OCI-LY7 (cell line): Measurements from ENCODE around the gene SLC12A3. TPM values are rescaled to one million over a fixed set of nuclear protein-coding genes. Genes with fewer than 3 reads are reported as not detected.

ENCODE experiments used
- BruUV-seq: library from RNA; stranded (reverse); fragments of 400-500 nt; replicated peaks from 2 replicates; lab custom pipeline; 2021; lab: Mats Ljungman, UMichigan
- CTCF ChIA-PET: fragments of 300-600 bp; sonication (Branson Sonifier 250); formaldehyde crosslinking; loops from one replicate; lab custom pipeline; 2022; ENCODE audit warnings: antibody characterized with exemption; ENCODE audit not compliant: unreplicated experiment; lab: Charles Lee
- POLR2A ChIA-PET: fragments of 300-600 bp; sonication (Branson Sonifier 250); formaldehyde crosslinking; loops from one replicate; lab custom pipeline; 2022; ENCODE audit warnings: antibody characterized with exemption; lab: Charles Lee
- DNase-seq: peaks from one replicate; pipeline ENCODE4 v3.0.0-alpha.2; 2015; ENCODE audit warnings: low spot score
- H2AFZ ChIP-seq: fragments of 200-600 bp; sonication (generic), shearing (Covaris generic); 2 replicates; pipeline ENCODE4 v1.6.1; 2014; ENCODE audit warnings: mild to moderate bottlenecking, antibody characterized with exemption, low read length, moderate library complexity
- H3K27ac ChIP-seq: fragments of 200-600 bp; sonication (generic); 2 replicates; pipeline ENCODE4 v1.5.1; 2014; ENCODE audit warnings: mixed run types, low read depth, mild to moderate bottlenecking, moderate library complexity, low read length, inconsistent platforms; ENCODE audit not compliant: poor library complexity, severe bottlenecking
- H3K36me3 ChIP-seq: fragments of 200-600 bp; sonication (generic); 2 replicates; pipeline ENCODE4 v1.6.1; 2014; ENCODE audit warnings: mild to moderate bottlenecking, antibody characterized with exemption, low read length, moderate library complexity, mixed read lengths; ENCODE audit not compliant: insufficient read depth
- H3K4me1 ChIP-seq: fragments of 200-600 bp; sonication (generic); 2 replicates; pipeline ENCODE4 v1.5.1; 2014; ENCODE audit warnings: mild to moderate bottlenecking, low read length; ENCODE audit not compliant: insufficient read depth, poor library complexity, severe bottlenecking
- H3K4me2 ChIP-seq: fragments of 200-600 bp; sonication (generic); 2 replicates; pipeline ENCODE4 v1.6.1; 2014; ENCODE audit warnings: mild to moderate bottlenecking, low read length
- H3K4me3 ChIP-seq: fragments of 200-600 bp; sonication (generic); 2 replicates; pipeline ENCODE4 v1.5.1; 2014; ENCODE audit warnings: mild to moderate bottlenecking, low read depth, low read length; ENCODE audit not compliant: poor library complexity, severe bottlenecking
- H3K79me2 ChIP-seq: fragments of 200-600 bp; sonication (generic); 2 replicates; pipeline ENCODE4 v1.6.1; 2016; ENCODE audit warnings: low read depth, mild to moderate bottlenecking, low read length, moderate library complexity, mixed read lengths; ENCODE audit not compliant: insufficient read depth
- H3K9me2 ChIP-seq: fragments of 200-600 bp; sonication (generic); 2 replicates; pipeline ENCODE4 v1.6.1; 2016; ENCODE audit warnings: mild to moderate bottlenecking, low read length, mixed read lengths; ENCODE audit not compliant: insufficient read depth
- H3K9me3 ChIP-seq: fragments of 200-600 bp; sonication (generic); 2 replicates; pipeline ENCODE4 v1.6.1; 2014; ENCODE audit warnings: mild to moderate bottlenecking, mixed run types, low read length, mixed read lengths
- H4K20me1 ChIP-seq: fragments of 200-600 bp; sonication (generic); 2 replicates; pipeline ENCODE4 v1.6.1; 2014; ENCODE audit warnings: mild to moderate bottlenecking, antibody characterized with exemption, low read length, moderate library complexity, mixed read lengths; ENCODE audit not compliant: insufficient read depth
- EZH2phosphoT487 ChIP-seq: fragments of 200-600 bp; sonication (generic); IDR thresholded peaks from 2 replicates; pipeline ENCODE4 v1.6.1; 2018; ENCODE audit warnings: low read depth, borderline replicate concordance, mild to moderate bottlenecking, mixed run types, antibody characterized with exemption, low read length, moderate library complexity, mixed read lengths
- intact Hi-C: fragments of 100-400 bp; cut with micrococcal nuclease; formaldehyde crosslinking; loops from one replicate; pipeline ENCODE4 v1.10.0; 2022; ENCODE audit not compliant: unreplicated experiment
- total RNA-seq, 2 experiments: library from RNA; depleted of rRNA in 1 of 2; stranded (reverse); fragments of >200 nt in 1 of 2; shearing (Covaris generic) in 1 of 2; gene quantifications; 2 replicates each; pipeline ENCODE4 v1.2.3, GENCODE V29; 2014 to 2022
- TF ChIP-seq, protein P1 (sequence below): fragments of 200-600 bp; sonication (generic); conservative IDR thresholded peaks from 2 replicates; pipeline ENCODE4 v1.5.1; 2014; ENCODE audit warnings: mild to moderate bottlenecking, antibody characterized with exemption, low read length, moderate library complexity, mixed read lengths

The SLC12A3 gene
- total RNA-seq, 2 experiments from 2014 or later, result 0.25 to 0.88 TPM

DNA sequence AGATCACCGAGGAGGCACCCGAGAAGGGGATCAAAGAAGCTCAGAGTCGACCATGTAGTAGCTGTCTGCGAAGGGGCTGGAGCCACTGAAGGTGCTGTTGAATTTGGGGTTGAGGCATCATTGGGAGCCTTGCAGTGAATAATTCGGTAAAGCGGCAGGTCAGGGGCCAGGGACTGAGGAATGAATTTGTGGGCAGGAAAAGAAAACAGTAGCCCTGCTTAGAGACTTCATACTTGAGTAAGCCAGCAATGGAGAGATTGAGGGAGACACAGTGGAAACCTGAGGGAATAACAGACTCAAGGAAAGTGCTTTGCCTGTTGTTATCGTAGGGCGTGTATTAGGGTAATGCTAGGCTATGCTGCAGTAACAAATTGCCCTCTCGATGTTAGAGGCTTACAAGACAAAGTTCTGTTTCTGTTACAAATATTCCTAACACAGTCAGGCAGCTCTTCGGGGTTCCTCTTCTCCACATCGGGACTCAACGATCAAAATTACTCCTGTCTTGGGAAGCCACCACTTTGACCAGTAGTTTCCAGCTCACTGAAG, 53.5 kb downstream of the SLC12A3 start:
- intact Hi-C loops, result no loop called here
- H3K4me1 ChIP-seq, result peaks cover 75% of the 10 kb centered on the region
- TF ChIP-seq EZH2phosphoT487, result no peak
- TF ChIP-seq, protein P1, sequence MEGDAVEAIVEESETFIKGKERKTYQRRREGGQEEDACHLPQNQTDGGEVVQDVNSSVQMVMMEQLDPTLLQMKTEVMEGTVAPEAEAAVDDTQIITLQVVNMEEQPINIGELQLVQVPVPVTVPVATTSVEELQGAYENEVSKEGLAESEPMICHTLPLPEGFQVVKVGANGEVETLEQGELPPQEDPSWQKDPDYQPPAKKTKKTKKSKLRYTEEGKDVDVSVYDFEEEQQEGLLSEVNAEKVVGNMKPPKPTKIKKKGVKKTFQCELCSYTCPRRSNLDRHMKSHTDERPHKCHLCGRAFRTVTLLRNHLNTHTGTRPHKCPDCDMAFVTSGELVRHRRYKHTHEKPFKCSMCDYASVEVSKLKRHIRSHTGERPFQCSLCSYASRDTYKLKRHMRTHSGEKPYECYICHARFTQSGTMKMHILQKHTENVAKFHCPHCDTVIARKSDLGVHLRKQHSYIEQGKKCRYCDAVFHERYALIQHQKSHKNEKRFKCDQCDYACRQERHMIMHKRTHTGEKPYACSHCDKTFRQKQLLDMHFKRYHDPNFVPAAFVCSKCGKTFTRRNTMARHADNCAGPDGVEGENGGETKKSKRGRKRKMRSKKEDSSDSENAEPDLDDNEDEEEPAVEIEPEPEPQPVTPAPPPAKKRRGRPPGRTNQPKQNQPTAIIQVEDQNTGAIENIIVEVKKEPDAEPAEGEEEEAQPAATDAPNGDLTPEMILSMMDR, result no peak
- peak overlapping the region; percentile 92 for H3K27ac ChIP-seq
- H3K4me2 ChIP-seq, result peak overlapping the region; percentile 84
- no peaks in the 10 kb centered on the region for H3K36me3 ChIP-seq
- no peaks in the 10 kb centered on the region for H3K79me2 ChIP-seq
- no TSS peak for BruUV-seq
- DNase-seq, result no peak
- ChIA-PET CTCF (interaction anchor here (1.3 kb wide), 1 partner anchor 12 kb away, joined by 10 read pairs; the partner anchor contains the start of gene HERPUD1), POLR2A (interaction anchor here (0.7 to 13.5 kb wide), 8 partner anchors 9 to 191 kb away, joined by 4 to 256 read pairs (median 5); partner anchors contain the start of gene HERPUD1)
- no peaks in the 10 kb centered on the region for H3K9me2 ChIP-seq
- peak overlapping the region; percentile 80 for H2AFZ ChIP-seq
- no peak overlapping the region for H3K4me3 ChIP-seq
- H3K9me3 ChIP-seq, result no peaks in the 10 kb centered on the region
- no peaks in the 10 kb centered on the region for H4K20me1 ChIP-seq

DNA sequence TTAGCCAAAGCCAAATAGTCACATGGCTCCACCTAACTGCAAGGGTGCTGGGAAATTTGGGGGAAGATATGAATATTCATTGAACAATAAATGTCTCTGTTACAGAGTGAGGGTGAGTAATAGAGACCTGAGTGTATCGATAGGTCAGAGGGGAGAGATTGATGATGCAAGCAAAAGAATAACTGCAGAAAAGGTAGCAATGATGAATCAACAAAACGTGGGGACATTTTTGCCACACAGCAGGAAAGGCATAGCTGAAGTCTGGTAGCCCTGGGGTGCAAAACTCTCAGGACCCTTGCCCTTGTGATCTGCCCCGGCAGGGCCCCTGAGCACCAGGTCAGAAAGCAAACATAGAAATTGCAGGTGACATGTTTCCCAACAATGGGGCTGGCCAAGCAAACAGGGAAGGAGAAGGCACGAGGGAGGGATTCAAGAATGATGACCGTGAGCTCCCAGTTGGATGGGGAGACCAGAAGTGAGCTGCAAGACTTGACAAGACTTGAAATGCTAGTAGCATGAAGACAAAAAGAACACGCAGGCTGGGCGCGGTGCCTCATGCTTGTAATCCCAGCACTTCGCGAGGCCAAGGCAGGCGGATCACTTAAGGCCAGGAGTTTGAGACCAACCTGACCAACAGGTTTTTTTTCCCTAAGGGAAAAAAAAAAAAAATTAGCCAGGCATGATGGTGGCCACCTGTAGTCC, 54.2 kb downstream of the SLC12A3 start:
- peaks cover 68% of the 10 kb centered on the region for H3K4me1 ChIP-seq
- peak overlapping the region; percentile 84; the same call in 1 of the 2 replicates for H3K4me2 ChIP-seq
- H3K9me3 ChIP-seq, result no peaks in the 10 kb centered on the region
- no peak overlapping the region for H3K4me3 ChIP-seq
- no TSS peak for BruUV-seq
- no peak for DNase-seq
- ChIA-PET POLR2A (interaction anchor here (0.7 to 13.5 kb wide), 3 partner anchors 9 to 611 kb away, joined by 3 to 256 read pairs (median 5); partner anchors contain the start of gene HERPUD1), CTCF (interaction anchor here (1.4 to 2.3 kb wide), 2 partner anchors 8 to 11 kb away, joined by 3 to 14 read pairs; no protein-coding TSS in a partner anchor)
- peak overlapping the region; percentile 80 for H2AFZ ChIP-seq
- peak overlapping the region; percentile 92 for H3K27ac ChIP-seq
- no peaks in the 10 kb centered on the region for H3K36me3 ChIP-seq
- no peaks in the 10 kb centered on the region for H3K79me2 ChIP-seq
- TF ChIP-seq, protein P1, result no peak
- no peak for TF ChIP-seq EZH2phosphoT487
- no peaks in the 10 kb centered on the region for H4K20me1 ChIP-seq
- intact Hi-C loops, result no loop called here
- H3K9me2 ChIP-seq, result no peaks in the 10 kb centered on the region
